ENCODE measurements around the gene CDK6.

The CDK6 gene

DNA sequence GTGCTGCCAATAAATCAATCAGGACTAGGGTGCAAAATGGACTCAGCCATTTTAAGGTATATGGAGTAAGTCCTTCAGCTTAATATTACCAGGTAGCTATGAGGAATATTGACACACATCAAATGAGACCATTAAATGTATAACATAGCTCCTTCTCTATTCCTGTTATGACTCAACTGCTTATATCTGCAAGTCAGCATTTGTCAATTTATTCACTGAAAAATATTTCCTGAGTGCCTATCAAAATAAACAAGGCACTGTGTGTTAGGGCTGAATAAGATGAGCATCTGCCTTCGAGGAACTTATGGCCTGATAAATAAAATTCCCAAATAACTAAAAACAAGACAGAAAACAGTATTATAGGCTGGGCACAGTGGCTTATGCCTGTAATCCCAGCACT lies 113.8 kb downstream of the CDK6 start:
- H3K27me3 ChIP-seq (ENCODE audit: insufficient read depth, low read length) = no peaks in the 10 kb centered on the region
- no peaks in the 10 kb centered on the region for H3K9me3 ChIP-seq (ENCODE audit: low read length)
- no peaks in the 10 kb centered on the region for H3K4me1 ChIP-seq (ENCODE audit: insufficient read depth, low read length)
- H3K4me3 ChIP-seq (ENCODE audit: low read length) = no peak overlapping the region
- H2AFZ ChIP-seq (ENCODE audit: low read depth, low read length) = no peak overlapping the region
- peaks cover 10% of the 10 kb centered on the region for H3K36me3 ChIP-seq (ENCODE audit: insufficient read depth, low read length)

DNA sequence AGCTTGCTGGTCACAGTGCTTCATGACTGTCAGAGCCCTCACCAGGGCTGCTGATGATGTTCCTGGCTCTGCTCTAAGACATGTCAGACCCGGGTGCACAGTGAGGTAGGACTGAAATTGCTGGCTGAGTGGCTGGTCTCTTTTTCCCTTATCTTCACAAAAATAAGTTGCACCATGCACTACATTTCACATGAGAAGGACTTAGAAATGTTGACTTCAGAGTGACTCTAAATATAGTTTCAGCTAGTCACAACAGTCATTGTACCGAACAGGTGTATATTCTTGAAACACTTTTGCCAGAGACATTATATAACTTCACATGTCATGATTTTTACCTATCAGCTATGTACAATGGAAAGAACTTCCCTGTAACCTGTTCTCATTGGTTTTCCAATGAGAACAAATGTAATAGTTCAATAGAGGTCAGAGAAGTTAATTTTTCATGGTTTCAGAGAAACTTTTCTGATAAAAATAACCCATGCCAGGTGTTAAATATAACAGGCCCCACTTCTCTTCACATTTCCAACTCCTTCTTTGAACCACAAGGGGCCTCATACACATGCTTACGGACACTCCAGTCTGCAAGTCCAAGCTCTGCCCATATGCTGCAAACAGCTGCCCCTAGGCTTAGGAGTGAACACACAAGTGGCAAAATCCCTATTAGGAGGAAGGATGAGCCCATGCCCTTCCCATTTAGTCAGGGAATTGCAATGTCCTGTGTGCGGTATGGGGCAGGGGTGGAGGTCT lies 115.6 kb downstream of the CDK6 start:
- H2AFZ ChIP-seq (ENCODE audit: low read depth, low read length) = no peak overlapping the region
- H3K36me3 ChIP-seq (ENCODE audit: insufficient read depth, low read length) = peaks cover 10% of the 10 kb centered on the region
- H3K4me1 ChIP-seq (ENCODE audit: insufficient read depth, low read length) = no peaks in the 10 kb centered on the region
- H3K9me3 ChIP-seq (ENCODE audit: low read length) = no peaks in the 10 kb centered on the region
- no peak overlapping the region for H3K4me3 ChIP-seq (ENCODE audit: low read length)
- no peaks in the 10 kb centered on the region for H3K27me3 ChIP-seq (ENCODE audit: insufficient read depth, low read length)

DNA sequence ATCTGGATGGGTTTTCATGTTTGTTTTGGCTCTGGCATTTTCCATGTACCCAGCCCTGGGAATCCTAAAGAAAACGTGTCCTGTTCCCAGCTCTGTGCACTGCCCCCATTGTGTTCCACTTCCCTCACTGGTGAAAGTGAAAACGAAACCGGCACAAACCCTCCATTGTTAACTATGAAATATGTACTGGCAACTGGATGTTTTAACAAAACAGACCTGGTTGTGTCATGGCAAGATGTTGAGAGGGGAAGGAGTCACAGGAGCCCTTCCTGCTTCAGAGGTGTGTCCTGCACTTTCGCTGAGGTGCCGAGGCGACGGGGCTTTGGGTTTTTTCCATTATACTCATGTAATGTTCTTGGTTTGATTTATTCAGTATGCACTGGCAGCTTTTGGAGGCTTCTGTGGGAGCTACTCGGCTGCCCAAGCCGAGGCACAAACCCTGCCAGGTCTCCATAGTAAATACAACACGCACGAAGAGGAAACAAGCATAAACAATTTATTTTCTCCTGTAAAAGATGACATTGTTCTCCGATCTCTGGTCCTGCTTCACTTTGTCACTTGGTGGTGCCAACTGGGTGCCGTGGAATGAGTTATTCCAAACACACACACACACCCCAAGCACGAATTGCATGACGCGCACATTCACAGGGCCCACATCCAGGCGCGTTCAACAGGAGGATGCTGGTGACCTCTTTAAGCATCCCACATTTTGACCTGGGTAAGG lies 118.2 kb downstream of the CDK6 start:
- H3K4me3 ChIP-seq (ENCODE audit: low read length) = no peak overlapping the region
- H3K9me3 ChIP-seq (ENCODE audit: low read length) = no peaks in the 10 kb centered on the region
- H3K4me1 ChIP-seq (ENCODE audit: insufficient read depth, low read length) = no peaks in the 10 kb centered on the region

GRCh38 chr7:92717623-92717992 lies 118.8 kb downstream of the CDK6 start:
- H2AFZ ChIP-seq (ENCODE audit: low read depth, low read length) = no peak overlapping the region
- no peaks in the 10 kb centered on the region for H3K4me1 ChIP-seq (ENCODE audit: insufficient read depth, low read length)
- no peaks in the 10 kb centered on the region for H3K9me3 ChIP-seq (ENCODE audit: low read length)
- H3K36me3 ChIP-seq (ENCODE audit: insufficient read depth, low read length) = peaks cover 7% of the 10 kb centered on the region
- H3K27me3 ChIP-seq (ENCODE audit: insufficient read depth, low read length) = no peaks in the 10 kb centered on the region
- no peak overlapping the region for H3K4me3 ChIP-seq (ENCODE audit: low read length)

More for the DNA sequence above, 118.2 kb downstream of the CDK6 start:
- H3K36me3 ChIP-seq (ENCODE audit: insufficient read depth, low read length) = peaks cover 7% of the 10 kb centered on the region
- H3K27me3 ChIP-seq (ENCODE audit: insufficient read depth, low read length) = no peaks in the 10 kb centered on the region
- no peak overlapping the region for H2AFZ ChIP-seq (ENCODE audit: low read depth, low read length)

DNA sequence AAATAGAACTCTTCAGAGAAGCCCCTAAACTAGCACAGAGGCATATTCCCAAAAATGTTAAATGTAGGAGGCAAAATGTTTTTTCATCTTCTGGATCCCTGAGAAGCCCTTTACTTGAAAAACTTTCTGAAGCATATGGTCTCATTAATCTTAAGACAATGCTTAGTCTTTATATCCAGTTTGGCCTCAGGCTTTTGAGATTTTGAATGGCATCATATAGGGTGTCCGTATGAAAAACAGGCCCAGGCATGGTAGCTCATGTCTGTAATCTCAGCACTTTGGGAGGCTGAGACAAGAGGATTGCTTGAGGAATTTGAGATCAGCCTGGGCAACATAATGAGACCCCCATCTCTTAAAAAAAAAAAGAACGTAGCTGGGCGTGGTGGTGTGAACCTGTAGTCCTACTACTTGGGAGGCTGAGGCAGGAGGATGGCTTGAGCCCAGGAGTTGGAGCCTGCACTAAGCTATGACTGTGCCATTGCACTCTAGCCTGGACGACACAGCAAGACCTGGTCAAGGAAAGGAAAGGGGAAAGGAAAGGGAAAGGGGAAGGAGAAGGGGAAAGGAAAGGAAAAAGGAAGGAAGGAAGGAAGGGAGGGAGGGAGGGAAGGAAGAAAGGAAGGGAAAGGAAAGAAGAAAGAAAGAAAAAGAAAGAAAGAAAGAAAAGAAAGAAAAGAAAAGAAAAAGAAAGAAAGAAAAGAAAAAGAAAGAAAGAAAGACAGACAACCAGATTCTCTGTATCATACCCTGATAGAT lies 119.4 kb downstream of the CDK6 start:
- no peaks in the 10 kb centered on the region for H3K9me3 ChIP-seq (ENCODE audit: low read length)
- no peaks in the 10 kb centered on the region for H3K27me3 ChIP-seq (ENCODE audit: insufficient read depth, low read length)
- H3K4me3 ChIP-seq (ENCODE audit: low read length) = no peak overlapping the region
- H3K36me3 ChIP-seq (ENCODE audit: insufficient read depth, low read length) = peaks cover 7% of the 10 kb centered on the region
- no peaks in the 10 kb centered on the region for H3K4me1 ChIP-seq (ENCODE audit: insufficient read depth, low read length)
- H2AFZ ChIP-seq (ENCODE audit: low read depth, low read length) = no peak overlapping the region

GRCh38 chr7:92715963-92716362 lies 120.4 kb downstream of the CDK6 start:
- Histone ChIP-seq H3K27me3 (ENCODE audit: insufficient read depth, low read length) (no peaks in the 10 kb centered on the region), H2AFZ (ENCODE audit: low read depth, low read length) (no peak overlapping the region), H3K4me3 (ENCODE audit: low read length) (no peak overlapping the region), H3K36me3 (ENCODE audit: insufficient read depth, low read length) (peaks cover 4% of the 10 kb centered on the region), H3K9me3 (ENCODE audit: low read length) (no peaks in the 10 kb centered on the region), H3K4me1 (ENCODE audit: insufficient read depth, low read length) (no peaks in the 10 kb centered on the region)

DNA sequence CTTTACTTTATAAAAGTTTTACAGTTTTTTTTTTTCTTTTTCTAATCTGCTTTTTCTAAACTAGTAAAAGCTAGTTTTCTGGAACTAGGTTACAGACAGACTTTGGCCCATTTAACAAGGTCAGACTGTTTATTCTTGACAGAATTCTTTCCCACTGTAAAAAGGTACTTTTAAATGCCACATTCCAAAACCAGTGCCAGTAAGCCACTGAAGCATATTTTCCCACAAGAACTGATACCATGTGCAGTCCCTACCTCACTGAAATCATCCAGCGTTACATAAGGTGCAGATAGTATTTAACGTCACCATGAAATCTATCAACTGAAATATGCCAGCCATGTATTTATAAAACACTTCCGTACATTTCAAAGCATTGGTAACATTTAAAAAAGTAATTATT lies 121.6 kb downstream of the CDK6 start:
- Histone ChIP-seq H3K36me3 (ENCODE audit: insufficient read depth, low read length) (peaks cover 4% of the 10 kb centered on the region), H3K4me3 (ENCODE audit: low read length) (no peak overlapping the region), H3K9me3 (ENCODE audit: low read length) (no peaks in the 10 kb centered on the region), H3K4me1 (ENCODE audit: insufficient read depth, low read length) (no peaks in the 10 kb centered on the region), H2AFZ (ENCODE audit: low read depth, low read length) (no peak overlapping the region), H3K27me3 (ENCODE audit: insufficient read depth, low read length) (no peaks in the 10 kb centered on the region)

DNA sequence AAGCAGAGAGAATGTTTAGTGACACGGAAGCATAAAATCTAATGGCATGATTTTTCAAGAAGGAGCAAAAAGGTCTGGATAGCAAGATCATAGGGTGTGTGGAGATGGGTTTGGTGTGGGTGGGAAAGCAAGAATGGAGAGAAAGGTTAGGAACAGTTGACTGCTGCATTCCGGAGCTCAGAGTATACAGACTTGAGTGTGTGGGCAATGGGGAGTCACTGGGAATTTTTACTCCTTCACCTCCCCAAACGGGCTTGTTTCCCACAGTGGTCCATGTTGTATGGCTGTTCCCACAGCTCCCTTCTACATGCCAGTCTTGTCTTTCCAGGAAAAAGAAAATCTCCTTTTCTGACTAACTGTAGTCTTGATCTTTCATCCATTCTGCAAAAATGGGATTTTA lies 122.1 kb downstream of the CDK6 start:
- Histone ChIP-seq H3K4me3 (ENCODE audit: low read length) (no peak overlapping the region), H2AFZ (ENCODE audit: low read depth, low read length) (no peak overlapping the region), H3K27me3 (ENCODE audit: insufficient read depth, low read length) (no peaks in the 10 kb centered on the region), H3K36me3 (ENCODE audit: insufficient read depth, low read length) (peaks cover 4% of the 10 kb centered on the region), H3K4me1 (ENCODE audit: insufficient read depth, low read length) (no peaks in the 10 kb centered on the region), H3K9me3 (ENCODE audit: low read length) (no peaks in the 10 kb centered on the region)

DNA sequence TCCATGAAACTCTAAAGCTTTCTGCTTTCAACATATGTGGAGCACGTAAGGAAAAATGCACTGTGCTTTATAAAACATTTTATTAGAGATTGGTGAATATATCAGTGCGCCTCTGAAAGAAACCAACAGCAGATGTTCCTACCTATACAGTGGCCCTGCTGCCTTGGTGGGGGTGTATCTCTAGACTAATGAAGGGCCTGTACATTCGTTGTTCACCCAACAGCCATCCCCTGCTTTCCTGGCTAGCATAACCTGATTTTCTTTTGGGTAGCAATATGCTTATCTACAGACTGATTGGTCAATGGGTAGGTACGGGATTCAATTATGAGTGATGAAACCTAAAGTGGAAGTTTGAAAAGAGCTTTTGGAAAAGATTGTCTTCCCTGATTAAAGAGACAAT lies 126.5 kb downstream of the CDK6 start:
- Histone ChIP-seq H3K4me3 (ENCODE audit: low read length) (no peak overlapping the region), H2AFZ (ENCODE audit: low read depth, low read length) (no peak overlapping the region), H3K4me1 (ENCODE audit: insufficient read depth, low read length) (no peaks in the 10 kb centered on the region), H3K9me3 (ENCODE audit: low read length) (peaks cover 6% of the 10 kb centered on the region), H3K27me3 (ENCODE audit: insufficient read depth, low read length) (no peaks in the 10 kb centered on the region), H3K36me3 (ENCODE audit: insufficient read depth, low read length) (peaks cover 2% of the 10 kb centered on the region)

DNA sequence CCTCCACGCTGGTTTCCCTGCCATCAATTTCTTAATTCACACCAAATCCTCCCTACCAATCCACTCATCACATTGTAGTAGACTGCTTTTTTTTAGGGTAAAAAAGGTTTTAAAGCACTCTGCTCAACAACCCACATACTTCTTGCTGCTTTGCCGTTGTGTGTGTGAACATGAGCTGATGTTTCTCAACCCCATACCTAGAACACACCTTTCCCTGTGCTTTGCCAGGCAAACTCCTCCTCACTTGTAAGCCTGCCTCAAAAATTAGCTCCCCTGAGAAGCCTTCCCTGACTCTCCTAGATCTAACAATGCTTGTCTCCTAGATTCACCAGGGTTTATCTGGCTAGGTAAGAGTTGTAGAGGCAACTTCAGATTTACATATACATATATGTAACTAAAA lies 127.2 kb downstream of the CDK6 start:
- no peak overlapping the region for H3K4me3 ChIP-seq (ENCODE audit: low read length)
- H3K4me1 ChIP-seq (ENCODE audit: insufficient read depth, low read length) = no peaks in the 10 kb centered on the region
- H2AFZ ChIP-seq (ENCODE audit: low read depth, low read length) = no peak overlapping the region
- peaks cover under 1% of the 10 kb centered on the region for H3K36me3 ChIP-seq (ENCODE audit: insufficient read depth, low read length)
- H3K27me3 ChIP-seq (ENCODE audit: insufficient read depth, low read length) = no peaks in the 10 kb centered on the region
- H3K9me3 ChIP-seq (ENCODE audit: low read length) = peaks cover 6% of the 10 kb centered on the region

DNA sequence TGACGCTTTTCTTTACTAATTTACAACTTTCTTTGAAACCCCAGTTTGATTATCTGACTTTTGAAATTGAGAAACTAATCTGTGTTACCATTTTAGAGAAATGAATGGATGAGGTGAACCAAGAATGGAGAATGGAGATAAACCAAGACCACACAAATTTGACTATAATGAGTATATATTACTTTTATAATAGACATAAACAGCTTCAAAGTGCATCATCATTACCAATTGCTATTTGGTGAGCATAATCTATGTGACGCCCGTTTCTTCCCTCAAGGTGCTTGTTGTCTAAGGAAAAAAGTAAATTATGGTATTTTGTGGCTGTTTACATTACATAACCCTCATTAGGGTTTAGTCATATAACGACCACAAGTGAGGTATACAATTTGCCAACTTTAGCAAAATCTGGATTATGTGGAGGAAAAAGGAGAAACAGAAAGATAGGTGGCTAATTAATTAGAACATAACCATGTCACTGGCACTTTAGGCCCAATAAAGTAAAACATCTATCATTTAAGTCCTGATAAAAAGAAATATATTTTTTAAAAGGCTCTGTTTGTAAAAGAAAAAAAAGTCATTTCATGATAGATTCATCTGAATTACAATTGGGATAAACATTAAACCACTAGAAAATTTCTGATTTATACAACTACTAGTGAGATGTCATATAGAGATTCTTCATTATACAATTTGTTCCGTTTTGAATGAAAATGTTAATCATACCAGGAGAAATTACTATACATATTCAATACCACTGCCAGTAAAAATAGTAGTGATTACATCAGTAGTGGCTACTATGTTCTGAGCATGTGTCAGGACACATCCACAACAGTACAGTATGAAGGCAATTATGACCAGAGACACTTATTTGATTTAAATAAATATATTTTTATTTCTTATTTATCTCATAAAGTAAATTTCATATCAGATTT lies 128.0 kb downstream of the CDK6 start:
- H3K9me3 ChIP-seq (ENCODE audit: low read length) = peaks cover 8% of the 10 kb centered on the region
- no peaks in the 10 kb centered on the region for H3K36me3 ChIP-seq (ENCODE audit: insufficient read depth, low read length)
- no peaks in the 10 kb centered on the region for H3K4me1 ChIP-seq (ENCODE audit: insufficient read depth, low read length)
- no peak overlapping the region for H3K4me3 ChIP-seq (ENCODE audit: low read length)
- H2AFZ ChIP-seq (ENCODE audit: low read depth, low read length) = no peak overlapping the region
- H3K27me3 ChIP-seq (ENCODE audit: insufficient read depth, low read length) = no peaks in the 10 kb centered on the region

GRCh38 chr7:92707435-92707834 lies 128.9 kb downstream of the CDK6 start:
- H3K9me3 ChIP-seq (ENCODE audit: low read length) = peaks cover 8% of the 10 kb centered on the region

More at GRCh38 chr7:92707435-92707834, 128.9 kb downstream of the CDK6 start:
- Histone ChIP-seq H3K4me1 (ENCODE audit: insufficient read depth, low read length) (no peaks in the 10 kb centered on the region), H3K4me3 (ENCODE audit: low read length) (no peak overlapping the region), H3K27me3 (ENCODE audit: insufficient read depth, low read length) (no peaks in the 10 kb centered on the region), H3K36me3 (ENCODE audit: insufficient read depth, low read length) (no peaks in the 10 kb centered on the region), H2AFZ (ENCODE audit: low read depth, low read length) (no peak overlapping the region)
